ENCODE measurements around the gene FIBCD1.

Gene FIBCD1

DNA sequence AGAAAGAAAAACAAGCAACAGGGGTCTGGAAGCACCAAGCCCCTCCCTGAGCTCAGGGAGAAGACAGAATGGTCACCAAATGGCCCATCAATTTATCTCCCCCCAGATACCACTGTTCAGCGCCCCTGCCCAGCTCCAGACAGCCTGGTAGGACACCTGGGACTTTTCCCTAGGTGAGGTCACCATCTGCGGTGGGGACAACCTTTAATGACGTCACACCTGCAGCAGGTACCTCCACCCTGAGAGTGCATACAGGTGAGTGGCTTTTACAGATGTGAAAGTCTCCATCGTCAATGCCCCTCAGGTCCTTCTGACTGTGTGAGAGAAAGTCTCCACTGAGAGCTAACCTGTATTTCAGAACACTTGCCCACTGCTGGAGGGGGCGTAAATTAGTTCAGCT, 35.6 kb upstream of the FIBCD1 start:
- H2AFZ ChIP-seq (ENCODE audit: low read length): no peak overlapping the region
- no peaks in the 10 kb centered on the region for H3K79me2 ChIP-seq (ENCODE audit: insufficient read depth, low read length)
- H3K9ac ChIP-seq (ENCODE audit: low read length): no peak overlapping the region
- H3K27ac ChIP-seq (ENCODE audit: low read depth, low read length, poor library complexity, severe bottlenecking): no peak overlapping the region
- no peaks in the 10 kb centered on the region for H3K4me1 ChIP-seq (ENCODE audit: insufficient read depth, low read length, severe bottlenecking)
- no peak for TF ChIP-seq EZH2 (IDR thresholded peaks at IDR 0.05; ENCODE audit: borderline replicate concordance, low read length)
- TF ChIP-seq, protein P1, sequence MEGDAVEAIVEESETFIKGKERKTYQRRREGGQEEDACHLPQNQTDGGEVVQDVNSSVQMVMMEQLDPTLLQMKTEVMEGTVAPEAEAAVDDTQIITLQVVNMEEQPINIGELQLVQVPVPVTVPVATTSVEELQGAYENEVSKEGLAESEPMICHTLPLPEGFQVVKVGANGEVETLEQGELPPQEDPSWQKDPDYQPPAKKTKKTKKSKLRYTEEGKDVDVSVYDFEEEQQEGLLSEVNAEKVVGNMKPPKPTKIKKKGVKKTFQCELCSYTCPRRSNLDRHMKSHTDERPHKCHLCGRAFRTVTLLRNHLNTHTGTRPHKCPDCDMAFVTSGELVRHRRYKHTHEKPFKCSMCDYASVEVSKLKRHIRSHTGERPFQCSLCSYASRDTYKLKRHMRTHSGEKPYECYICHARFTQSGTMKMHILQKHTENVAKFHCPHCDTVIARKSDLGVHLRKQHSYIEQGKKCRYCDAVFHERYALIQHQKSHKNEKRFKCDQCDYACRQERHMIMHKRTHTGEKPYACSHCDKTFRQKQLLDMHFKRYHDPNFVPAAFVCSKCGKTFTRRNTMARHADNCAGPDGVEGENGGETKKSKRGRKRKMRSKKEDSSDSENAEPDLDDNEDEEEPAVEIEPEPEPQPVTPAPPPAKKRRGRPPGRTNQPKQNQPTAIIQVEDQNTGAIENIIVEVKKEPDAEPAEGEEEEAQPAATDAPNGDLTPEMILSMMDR (IDR thresholded peaks at IDR 0.05; ENCODE audit: low read length): no peak
- no peaks in the 10 kb centered on the region for H3F3A ChIP-seq (ENCODE audit: insufficient read depth, low read length)
- H3K9me3 ChIP-seq (ENCODE audit: low read length): no peaks in the 10 kb centered on the region
- no peak overlapping the region for H3K4me3 ChIP-seq (ENCODE audit: low read depth, low read length, poor library complexity, severe bottlenecking)
- H3K9me2 ChIP-seq (ENCODE audit: low read depth, low read length): no peaks in the 10 kb centered on the region
- no peak overlapping the region for H3K4me2 ChIP-seq (ENCODE audit: low read length)
- H4K20me1 ChIP-seq (ENCODE audit: insufficient read depth, low read length): no peaks in the 10 kb centered on the region
- H3K36me3 ChIP-seq (ENCODE audit: insufficient read depth, low read length): no peaks in the 10 kb centered on the region
- H3K27me3 ChIP-seq (ENCODE audit: insufficient read depth, low read length): peaks cover 3% of the 10 kb centered on the region; the same call in 1 of the 2 replicates

DNA sequence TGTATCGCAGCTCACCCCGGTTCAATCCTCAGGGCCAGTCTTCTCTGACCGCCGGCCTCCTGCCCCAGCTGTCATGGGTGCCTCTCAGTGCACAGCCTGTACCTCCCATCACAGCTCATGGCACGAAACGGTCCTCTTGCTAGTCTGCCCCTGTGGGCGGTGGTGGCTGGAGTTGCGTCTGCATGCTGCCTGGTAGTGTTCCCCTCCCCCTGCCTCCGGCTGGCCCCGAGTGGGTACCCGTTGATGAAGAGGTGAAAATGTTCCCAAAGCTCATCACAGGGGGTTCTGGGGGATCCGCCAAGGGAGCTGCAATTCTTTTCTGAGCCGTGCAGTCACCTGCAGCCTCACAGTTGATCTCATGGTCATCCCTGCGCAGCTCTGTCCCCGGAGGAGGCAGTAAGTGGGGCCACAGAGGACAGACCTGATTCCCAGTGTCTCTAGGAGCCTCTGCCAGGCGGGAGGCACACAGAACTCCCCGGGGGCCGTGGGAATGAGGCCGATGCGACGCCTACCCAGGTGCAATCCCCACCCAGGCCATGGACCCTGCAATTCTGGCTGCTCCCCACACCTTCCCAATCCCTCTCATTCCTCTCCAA, 34.7 kb upstream of the FIBCD1 start:
- Histone ChIP-seq H3K79me2 (ENCODE audit: insufficient read depth, low read length) (no peaks in the 10 kb centered on the region), H3K4me3 (ENCODE audit: low read depth, low read length, poor library complexity, severe bottlenecking) (no peak overlapping the region), H3K9me3 (ENCODE audit: low read length) (no peaks in the 10 kb centered on the region), H4K20me1 (ENCODE audit: insufficient read depth, low read length) (no peaks in the 10 kb centered on the region), H3K4me2 (ENCODE audit: low read length) (no peak overlapping the region), H3F3A (ENCODE audit: insufficient read depth, low read length) (no peaks in the 10 kb centered on the region), H3K9ac (ENCODE audit: low read length) (no peak overlapping the region), H2AFZ (ENCODE audit: low read length) (no peak overlapping the region), H3K9me2 (ENCODE audit: low read depth, low read length) (no peaks in the 10 kb centered on the region), H3K36me3 (ENCODE audit: insufficient read depth, low read length) (no peaks in the 10 kb centered on the region), H3K4me1 (ENCODE audit: insufficient read depth, low read length, severe bottlenecking) (no peaks in the 10 kb centered on the region), H3K27me3 (ENCODE audit: insufficient read depth, low read length) (peaks cover 3% of the 10 kb centered on the region; the same call in 1 of the 2 replicates), H3K27ac (ENCODE audit: low read depth, low read length, poor library complexity, severe bottlenecking) (no peak overlapping the region)
- TF ChIP-seq EZH2 (IDR thresholded peaks at IDR 0.05; ENCODE audit: borderline replicate concordance, low read length): no peak
- TF ChIP-seq, protein P1 (IDR thresholded peaks at IDR 0.05; ENCODE audit: low read length): no peak

DNA sequence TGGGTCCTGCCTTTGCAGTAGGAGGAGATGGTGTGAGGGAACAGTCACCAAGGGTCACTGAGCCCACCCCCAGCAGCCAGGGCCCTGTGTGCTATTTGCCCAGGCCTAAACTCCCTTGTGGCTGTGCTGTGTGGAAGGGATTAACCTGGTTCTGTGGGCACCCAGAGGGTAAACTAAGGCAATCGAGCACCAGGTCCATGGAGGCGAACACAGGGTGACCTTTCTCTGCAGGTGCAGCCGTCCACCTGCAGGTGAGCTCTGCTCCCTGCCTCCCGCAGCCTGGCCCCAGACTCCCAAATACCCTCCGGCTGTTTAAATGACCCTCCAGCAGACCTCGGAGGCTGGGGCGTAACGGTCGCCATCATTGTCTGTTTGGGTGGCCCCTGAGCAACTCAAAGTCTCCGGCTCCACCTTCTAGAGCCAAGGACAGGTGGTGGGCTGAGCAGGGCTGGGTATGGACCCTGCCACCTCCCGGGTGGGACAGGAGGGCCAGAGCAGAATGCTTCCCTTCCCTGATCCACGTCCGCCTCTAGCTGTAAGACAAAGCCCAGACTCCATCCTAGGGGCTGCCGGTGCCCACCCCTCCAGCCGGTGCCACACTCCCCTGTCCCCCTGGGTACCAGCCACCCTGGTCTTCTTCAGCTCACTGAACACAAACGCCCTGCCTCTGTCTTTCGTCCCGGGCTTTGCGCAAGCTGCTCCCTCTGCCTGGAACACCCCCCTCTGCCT, 34.1 kb upstream of the FIBCD1 start:
- TF ChIP-seq, protein P1 (IDR thresholded peaks at IDR 0.05; ENCODE audit: low read length): no peak
- no peak for TF ChIP-seq EZH2 (IDR thresholded peaks at IDR 0.05; ENCODE audit: borderline replicate concordance, low read length)
- Histone ChIP-seq H3K79me2 (ENCODE audit: insufficient read depth, low read length) (no peaks in the 10 kb centered on the region), H3K9ac (ENCODE audit: low read length) (no peak overlapping the region), H3K9me2 (ENCODE audit: low read depth, low read length) (no peaks in the 10 kb centered on the region), H3F3A (ENCODE audit: insufficient read depth, low read length) (no peaks in the 10 kb centered on the region), H3K4me1 (ENCODE audit: insufficient read depth, low read length, severe bottlenecking) (no peaks in the 10 kb centered on the region), H4K20me1 (ENCODE audit: insufficient read depth, low read length) (no peaks in the 10 kb centered on the region), H3K9me3 (ENCODE audit: low read length) (no peaks in the 10 kb centered on the region), H2AFZ (ENCODE audit: low read length) (no peak overlapping the region), H3K27ac (ENCODE audit: low read depth, low read length, poor library complexity, severe bottlenecking) (no peak overlapping the region), H3K4me3 (ENCODE audit: low read depth, low read length, poor library complexity, severe bottlenecking) (no peak overlapping the region), H3K36me3 (ENCODE audit: insufficient read depth, low read length) (no peaks in the 10 kb centered on the region), H3K27me3 (ENCODE audit: insufficient read depth, low read length) (peaks cover 6% of the 10 kb centered on the region; the same call in 1 of the 2 replicates), H3K4me2 (ENCODE audit: low read length) (no peak overlapping the region)
